GM18519 (cell line): ENCODE data around the gene IGF2BP3.

ENCODE experiments used
- ATAC-seq: cut with Tn5 transposase; IDR thresholded peaks from one replicate; pipeline ENCODE4 v1.9.1; 2021; ENCODE audit warnings: mild to moderate bottlenecking, moderate library complexity; ENCODE audit not compliant: unreplicated experiment, low FRiP score

IGF2BP3 gene

DNA sequence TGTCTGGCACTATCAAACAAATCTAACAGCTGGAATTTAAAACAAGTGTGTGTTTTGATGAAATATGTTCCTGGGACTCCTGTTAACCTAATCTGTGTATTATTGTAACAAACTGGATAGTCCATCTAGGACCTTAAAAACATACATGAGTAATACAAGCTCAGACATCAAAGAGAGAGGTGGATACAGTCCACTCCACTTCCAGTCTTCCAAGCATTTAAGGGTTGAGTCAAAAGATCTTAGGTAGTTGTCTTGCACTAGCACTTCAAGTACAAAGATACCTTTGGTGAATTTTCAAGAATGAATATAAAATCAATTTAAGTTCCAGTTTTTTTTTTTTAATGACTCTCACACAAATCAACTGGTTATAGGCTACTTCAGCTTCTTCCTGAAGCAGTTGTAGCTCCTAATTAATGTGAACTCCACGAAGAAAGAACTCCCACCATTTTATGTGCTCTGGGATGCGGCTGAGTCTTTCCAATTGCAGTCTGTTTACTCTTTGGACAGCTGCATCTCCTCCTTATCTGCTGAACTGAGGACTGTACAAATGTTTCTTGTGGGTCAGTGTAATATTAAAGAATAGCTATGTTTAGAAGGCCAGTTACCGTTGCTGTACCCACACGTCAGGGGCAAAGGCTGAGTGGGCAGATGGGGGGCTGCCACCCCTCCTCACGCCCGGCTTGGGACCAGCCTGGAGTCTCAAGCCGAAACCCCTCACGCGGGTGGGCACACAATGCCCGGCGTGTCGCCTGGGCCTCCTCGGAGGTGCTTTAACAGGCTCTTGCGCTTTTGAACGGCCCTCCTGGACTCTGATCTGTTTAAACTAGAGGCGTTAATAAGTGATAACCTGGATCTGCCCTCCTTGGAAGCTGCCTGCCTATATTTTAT lies 2.9 kb upstream of the IGF2BP3 start:
- no peak for ATAC-seq

- ATAC-seq, result no peak
Observed at GRCh38 chr7:23472556-23472955, 2.3 kb upstream of the IGF2BP3 start.

DNA sequence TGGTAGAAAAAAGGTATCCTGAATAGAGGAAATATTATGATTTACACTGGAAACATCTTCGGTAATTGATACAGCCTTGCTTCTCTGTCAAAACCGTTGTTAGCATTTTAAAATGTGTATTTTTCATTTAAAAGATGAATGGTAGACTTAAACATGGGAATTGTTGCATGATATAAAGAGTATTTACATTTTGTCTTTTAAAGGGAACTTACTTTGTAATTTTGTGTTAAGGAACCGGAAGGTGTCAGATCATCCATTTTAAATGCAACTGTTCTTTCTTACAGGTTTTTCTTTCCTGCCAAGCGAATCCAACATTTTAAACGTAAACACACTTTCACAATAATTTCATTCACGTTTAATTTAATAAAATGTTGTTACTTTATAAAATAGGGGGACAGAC lies 1.8 kb upstream of the IGF2BP3 start:
- no peak for ATAC-seq

GRCh38 chr7:23471106-23471859 lies 992 bp upstream of the IGF2BP3 start:
- no peak for ATAC-seq

- ATAC-seq, result no peak
Observed at GRCh38 chr7:23469961-23470250, 385 bp downstream of the IGF2BP3 start.

GRCh38 chr7:23469150-23469960 lies 936 bp downstream of the IGF2BP3 start:
- no peak for ATAC-seq

GRCh38 chr7:23468526-23469149 lies 1.7 kb downstream of the IGF2BP3 start:
- no peak for ATAC-seq

DNA sequence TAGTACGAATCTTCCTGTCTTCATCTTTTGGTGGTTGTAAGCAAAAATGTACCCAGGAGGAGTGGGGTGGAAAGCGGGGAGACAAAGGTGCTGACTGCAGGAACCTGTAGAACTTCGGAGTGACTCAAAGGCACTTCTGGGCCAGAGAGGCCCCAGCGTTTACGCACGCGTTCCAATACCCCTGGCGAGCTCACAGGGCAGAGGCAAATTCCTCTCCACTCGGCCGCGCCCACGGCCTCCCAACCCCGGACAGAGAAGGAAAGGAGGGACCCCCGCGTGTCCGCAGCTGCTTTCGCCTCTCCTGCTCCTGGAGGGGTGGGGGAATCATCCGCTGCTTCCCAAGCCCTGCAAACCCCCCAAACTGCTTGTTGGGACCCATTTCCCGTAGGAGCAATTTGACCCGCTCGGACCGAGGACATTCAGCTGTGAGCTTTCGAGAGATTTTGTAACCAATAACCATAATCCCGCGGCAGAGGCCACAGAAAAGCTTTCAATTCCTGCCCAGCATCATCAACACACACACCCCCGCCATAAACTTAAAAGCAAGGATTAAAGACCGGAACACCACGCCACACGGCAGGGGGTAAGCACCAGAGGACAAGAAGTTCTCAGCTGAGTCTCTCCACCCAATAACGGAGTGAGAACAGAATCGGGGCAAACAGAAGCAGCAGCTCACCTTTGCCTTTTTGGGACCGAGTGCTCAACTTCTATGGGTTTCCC lies 2.3 kb downstream of the IGF2BP3 start:
- no peak for ATAC-seq

GRCh38 chr7:23467291-23467805 lies 2.9 kb downstream of the IGF2BP3 start:
- ATAC-seq, result no peak

- no peak for ATAC-seq
Observed at GRCh38 chr7:23462846-23463245, 7.4 kb downstream of the IGF2BP3 start.

GRCh38 chr7:23458044-23458443 lies 12.2 kb downstream of the IGF2BP3 start:
- ATAC-seq, result no peak

GRCh38 chr7:23456093-23456492 lies 14.2 kb downstream of the IGF2BP3 start:
- ATAC-seq, result no peak

DNA sequence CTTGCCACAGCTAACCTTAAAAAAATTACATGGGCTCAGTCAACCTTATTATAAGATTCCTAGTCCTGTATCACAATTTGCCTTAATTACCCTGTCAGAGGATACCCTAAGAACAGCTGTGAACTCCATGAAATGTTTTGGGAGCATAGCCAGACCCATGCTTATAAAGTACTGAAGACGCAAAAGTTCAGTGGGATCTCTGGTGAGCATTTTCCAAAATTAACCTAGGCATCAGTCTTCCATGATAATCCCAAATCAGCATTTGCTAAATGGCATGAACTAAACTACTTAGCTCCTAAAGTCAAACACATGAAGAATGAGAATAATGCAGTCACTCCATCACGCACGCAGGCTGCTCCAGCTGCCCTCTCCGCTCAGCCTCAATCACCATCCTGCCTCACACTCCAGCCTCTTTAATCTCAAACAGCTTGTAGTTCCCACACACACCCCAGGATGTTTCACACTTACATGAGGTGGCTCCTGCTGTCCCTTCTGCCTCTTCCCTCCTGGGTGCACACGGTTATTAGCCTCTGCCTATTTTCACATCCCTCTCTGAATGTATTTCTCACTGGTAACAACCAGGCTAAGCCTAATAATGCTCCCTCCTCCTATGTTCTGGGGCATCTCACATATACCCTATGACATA lies 15.3 kb downstream of the IGF2BP3 start:
- ATAC-seq, result no peak

DNA sequence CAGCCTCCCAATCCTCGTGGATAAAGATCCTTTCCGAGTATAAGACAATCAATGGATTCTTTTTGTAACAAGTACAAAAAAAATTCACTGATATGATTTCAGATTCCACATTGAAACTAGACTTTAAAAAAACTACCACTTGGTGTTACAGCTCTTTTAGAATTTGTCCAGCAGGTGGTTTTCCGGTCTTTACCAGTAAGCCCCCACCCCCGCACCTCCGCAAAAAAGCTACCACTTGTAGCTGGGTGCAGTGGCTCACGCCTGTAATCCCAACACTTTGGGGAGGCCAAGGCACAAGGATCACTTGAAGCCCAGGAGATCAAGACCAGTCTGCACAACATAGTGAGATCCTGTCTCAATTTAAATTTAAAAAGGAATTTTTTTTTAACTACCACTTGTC lies 19.8 kb downstream of the IGF2BP3 start:
- no peak for ATAC-seq

DNA sequence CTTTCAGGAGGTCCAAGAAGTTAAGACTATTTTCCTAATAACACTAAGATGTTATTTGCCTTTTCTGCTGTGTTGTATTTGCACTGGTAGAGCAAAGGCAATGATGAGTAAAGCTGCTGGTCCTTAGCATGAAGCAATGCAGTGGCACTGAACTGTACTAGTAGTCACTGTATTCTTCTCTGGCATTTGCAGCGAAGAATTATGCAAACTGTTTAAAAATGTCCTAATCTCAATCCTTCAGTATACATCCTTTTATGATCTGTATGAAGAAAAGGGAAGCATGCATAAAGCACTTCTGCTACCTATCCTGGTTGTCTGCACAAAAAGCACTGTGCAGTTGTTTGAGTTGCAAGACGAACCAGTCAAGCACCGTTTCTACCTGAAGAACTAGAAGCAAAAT lies 20.4 kb downstream of the IGF2BP3 start:
- ATAC-seq, result no peak

- ATAC-seq, result no peak
Observed at GRCh38 chr7:23445326-23445725, 25.0 kb downstream of the IGF2BP3 start.

GRCh38 chr7:23443974-23444373 lies 26.3 kb downstream of the IGF2BP3 start:
- no peak for ATAC-seq

DNA sequence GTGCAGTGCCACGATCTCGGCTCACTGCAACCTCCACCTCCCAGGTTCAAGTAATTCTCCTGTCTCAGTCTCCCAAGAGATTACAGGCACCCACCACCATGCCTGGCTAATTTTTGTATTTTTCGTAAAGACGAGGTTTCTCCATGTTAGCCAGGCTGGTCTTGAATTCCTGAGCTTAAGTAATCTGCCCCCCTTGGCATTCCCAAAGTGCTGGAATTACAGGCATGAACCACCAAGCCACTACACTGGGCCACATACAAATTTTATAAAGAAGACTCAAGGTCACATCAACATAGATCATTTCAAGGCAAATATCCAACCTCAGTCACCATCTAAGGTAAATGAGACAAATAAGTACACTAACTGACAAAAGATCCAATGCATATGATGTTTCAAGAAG lies 32.1 kb downstream of the IGF2BP3 start:
- no peak for ATAC-seq

DNA sequence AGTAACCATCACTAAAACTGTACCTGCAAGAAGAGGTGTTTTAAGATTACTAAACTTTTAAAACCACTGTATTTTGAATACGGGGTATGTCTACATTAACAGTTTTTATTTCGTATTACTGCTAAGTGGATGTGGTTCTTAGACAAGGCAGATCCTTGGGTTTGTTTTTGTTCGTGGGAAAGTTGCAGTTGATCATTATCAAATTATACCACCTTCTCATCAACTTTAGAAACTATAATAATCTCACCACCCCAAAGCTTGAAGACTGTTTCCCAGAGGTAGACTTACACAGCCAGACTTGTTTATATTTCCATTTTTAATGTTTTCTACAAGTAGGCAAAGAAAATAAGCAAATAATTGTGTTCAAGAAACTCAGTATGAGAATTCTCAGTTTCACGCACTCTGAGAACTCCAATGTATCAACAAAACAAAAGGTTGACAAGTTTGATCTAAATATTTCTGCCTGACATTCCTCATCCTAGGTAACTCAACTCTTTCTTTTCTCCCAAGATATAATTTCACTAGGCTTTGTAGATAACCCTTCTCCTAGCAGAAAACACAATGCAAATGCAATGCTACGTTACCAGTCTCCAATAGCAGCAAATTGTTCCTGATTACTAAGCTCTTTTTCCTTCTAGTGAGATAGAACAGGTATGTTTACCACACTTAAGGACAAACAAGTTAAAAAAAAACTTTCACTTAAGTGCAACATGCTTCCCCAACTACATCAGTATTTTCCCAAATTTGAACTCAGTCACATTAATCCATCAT lies 36.0 kb downstream of the IGF2BP3 start:
- no peak for ATAC-seq
